Muscle of arm (tissue), 12 donors: Measurements from ENCODE around the gene CREB3L1. TPM values are rescaled to one million over a fixed set of nuclear protein-coding genes. Genes with fewer than 3 reads are reported as not detected.
A peak's percentile ranks its signal among the peaks of the same experiment; 100 is the strongest.

Experiments used
- DNase-seq: peaks from one replicate; pipeline ENCODE4 v3.0.0-alpha.2; 2013
- polyA plus RNA-seq, 12 donors: library from polyadenylated mRNA; unstranded; fragments of 120-200 nt; gene quantifications; one replicate each; pipeline ENCODE4 v1.2.1, GENCODE V29; 2013; ENCODE audit not compliant: insufficient read length in 12 of 12

CREB3L1 gene
- polyA plus RNA-seq, 12 donors, result 32.4 to 75.3 (median 47.2) TPM; not detected in 1

- no peak for DNase-seq
These were observed 84.9 kb downstream of the CREB3L1 start for GRCh38 chr11:46362156-46363030.

GRCh38 chr11:46363031-46363407 lies 85.6 kb downstream of the CREB3L1 start:
- no peak for DNase-seq

DNA sequence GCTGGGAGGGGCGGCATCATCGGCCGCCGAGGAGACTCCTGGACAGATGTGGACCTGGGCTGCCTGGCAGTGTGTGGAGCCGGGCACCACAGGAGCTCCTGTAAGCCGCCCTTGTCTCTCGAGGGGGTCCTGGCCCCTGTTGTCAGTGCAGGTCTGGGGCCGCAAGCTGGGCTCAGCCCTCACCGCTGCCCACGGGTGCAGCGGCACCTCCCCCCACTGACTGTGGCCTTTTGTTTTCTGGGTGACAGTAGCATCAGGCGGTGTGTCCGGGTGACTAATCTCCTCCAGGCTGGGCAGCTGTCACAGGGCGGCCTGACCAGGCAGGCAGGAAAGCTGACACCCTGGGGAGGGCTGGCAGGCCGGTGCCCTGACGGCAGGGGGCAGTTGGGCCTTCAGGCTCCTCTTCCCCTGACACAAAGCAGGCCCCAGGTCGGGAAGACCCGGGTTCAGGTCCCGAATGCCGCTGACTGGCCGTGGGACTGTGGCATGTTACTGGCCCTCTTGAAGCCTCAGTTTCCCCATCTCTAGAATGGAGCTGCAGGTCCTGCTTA lies 86.1 kb downstream of the CREB3L1 start:
- DNase-seq, result no peak

DNA sequence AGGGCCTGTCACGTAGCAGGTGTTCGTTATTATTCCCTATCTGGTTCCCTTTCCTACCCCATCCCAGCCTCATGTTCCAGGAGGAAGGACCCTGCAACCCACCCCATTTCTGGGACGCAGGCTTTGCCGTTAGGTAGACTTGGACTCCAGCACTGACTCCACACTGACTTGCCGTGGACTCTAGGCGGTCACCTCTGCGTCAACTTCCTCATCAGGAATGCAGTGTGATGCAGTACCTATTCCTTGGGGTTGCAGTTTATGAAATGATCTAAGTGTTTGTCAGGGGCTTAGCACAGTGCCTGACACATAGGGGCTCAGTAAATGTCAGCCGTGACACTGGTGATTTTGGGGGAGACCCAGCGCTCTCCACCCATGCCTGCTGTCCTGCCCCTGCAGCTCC lies 86.6 kb downstream of the CREB3L1 start:
- DNase-seq, result no peak

GRCh38 chr11:46364791-46365190 lies 87.3 kb downstream of the CREB3L1 start:
- DNase-seq, result no peak

DNA sequence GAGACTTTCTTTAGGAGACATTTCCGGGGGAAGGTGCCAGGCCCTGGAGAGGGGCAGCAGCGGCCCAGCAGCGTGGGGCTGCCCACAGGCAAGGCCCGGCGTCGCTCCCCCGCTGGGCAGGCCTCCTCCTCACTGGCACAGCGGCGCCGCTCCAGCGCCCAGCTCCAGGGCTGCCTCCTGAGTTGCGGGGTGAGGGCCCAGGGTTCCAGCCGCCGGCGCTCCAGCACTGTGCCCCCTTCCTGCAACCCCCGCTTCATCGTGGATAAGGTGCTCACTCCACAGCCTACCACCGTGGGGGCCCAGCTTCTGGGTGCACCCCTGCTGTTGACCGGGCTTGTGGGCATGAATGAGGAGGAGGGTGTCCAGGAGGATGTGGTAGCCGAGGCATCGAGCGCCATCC lies 88.8 kb downstream of the CREB3L1 start:
- no peak for DNase-seq

GRCh38 chr11:46366661-46367161 lies 89.2 kb downstream of the CREB3L1 start:
- DNase-seq, result no peak

GRCh38 chr11:46367244-46367915 lies 89.9 kb downstream of the CREB3L1 start:
- DNase-seq, result peak; percentile 76

GRCh38 chr11:46367916-46368267 lies 90.4 kb downstream of the CREB3L1 start:
- no peak for DNase-seq

DNA sequence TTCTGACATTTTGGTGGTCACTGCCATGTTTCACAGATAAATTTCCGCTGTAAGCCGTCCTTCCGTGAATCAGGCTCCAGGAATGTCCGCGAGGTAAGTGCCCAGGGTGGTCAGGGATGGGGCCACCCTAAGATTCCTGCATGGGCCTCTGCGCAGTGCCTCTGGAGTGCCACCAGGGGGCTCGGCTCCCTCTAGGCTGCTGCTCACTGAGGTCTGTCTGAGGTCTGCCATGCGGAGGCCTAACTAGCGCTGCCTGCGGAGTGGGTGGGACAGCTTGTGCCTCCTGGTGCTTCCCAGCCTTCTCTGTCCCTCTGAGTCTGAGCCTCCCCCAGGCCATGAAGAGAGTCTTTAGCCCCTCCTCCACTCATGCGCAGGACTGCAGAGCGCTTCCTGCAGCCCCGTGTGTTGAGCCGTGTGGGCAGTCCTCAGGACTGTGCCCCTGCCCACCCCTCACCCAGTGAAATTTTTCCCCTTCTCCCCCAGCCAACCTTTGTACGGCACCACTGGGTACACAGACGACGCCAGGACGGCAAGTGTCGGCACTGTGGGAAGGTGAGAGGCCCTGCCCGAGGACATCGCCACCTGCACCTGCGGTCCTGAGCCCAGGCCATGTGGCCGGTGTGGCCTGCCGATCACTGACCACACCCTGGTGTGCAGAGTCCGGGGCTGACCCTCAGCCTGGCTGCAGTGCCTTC lies 92.1 kb downstream of the CREB3L1 start:
- no peak for DNase-seq

DNA sequence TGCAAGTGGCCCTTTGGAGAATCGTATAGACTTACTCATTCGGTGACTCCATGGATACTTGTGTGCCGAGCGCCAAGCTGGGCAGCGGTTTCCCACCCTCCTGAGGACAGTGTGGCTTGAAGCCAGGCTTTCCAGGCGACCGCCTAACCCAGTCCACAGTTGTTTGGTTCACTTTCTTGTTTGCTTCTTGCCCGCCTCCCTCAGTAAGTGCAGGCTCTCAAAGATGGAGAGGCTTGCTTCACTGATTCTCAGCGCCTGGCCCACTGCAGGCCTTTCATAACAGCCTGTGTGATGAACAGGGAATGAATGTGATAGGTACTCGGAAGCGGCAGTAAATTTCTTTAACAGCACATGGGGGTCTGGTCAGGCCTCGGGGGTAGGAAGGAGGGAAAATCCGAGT lies 92.8 kb downstream of the CREB3L1 start:
- DNase-seq, result no peak

Other genes with a start within 250 kb of the CREB3L1 start
- gene PHF21A, start 156.2 kb upstream of the CREB3L1 start, polyA plus RNA-seq, result 10 to 100 TPM in 11 of 12 donors, not detected in 1; 23.2 to 88.2 (median 36.6) TPM
- gene DGKZ, start 69.8 kb downstream of the CREB3L1 start, polyA plus RNA-seq, result 10 to 100 TPM in 11 of 12 donors, not detected in 1; 45.9 to 91.5 (median 64.7) TPM
- gene MDK, start 104.0 kb downstream of the CREB3L1 start, polyA plus RNA-seq, result 100 to 1,000 TPM in 10 of 12 donors, 10 to 100 TPM in 1, not detected in 1; 84.8 to 436 (median 158) TPM
- under 1 TPM in 2 of 12 donors, not detected in 10; 0.10 to 0.11 TPM for gene CHRM4, start 114.1 kb downstream of the CREB3L1 start, polyA plus RNA-seq